HG02981 (cell line): ENCODE data around the gene PDE4B.
"Not testable (repeated sequence)": the region's sequence is repeated elsewhere in the genome, so short reads cannot be mapped to it uniquely, and the experiment has no call there.

Experiments used
- ATAC-seq: cut with Tn5 transposase; IDR thresholded peaks from one replicate; pipeline ENCODE4 v1.9.1; 2021; ENCODE audit warnings: mild to moderate bottlenecking, moderate library complexity; ENCODE audit not compliant: unreplicated experiment

Gene PDE4B

DNA sequence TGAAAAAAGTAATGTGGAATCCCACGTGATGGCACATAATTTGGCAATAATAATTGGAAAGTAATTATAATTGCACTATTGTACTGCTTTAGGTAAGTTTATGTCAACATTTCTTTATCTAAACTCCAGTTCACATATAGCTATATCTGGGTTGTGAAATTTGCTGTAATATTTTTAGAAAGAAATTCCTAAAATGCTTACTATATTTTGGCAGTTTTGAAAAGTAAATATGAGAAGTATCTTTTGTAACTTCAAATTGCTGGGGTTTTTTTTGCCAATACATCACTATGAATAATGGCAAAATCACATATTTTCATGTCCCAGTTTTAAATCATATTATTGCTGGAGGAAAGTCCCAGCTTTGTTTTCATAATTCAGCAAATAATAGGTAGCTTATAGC lies 197.5 kb downstream of the PDE4B start:
- ATAC-seq, result no peak

DNA sequence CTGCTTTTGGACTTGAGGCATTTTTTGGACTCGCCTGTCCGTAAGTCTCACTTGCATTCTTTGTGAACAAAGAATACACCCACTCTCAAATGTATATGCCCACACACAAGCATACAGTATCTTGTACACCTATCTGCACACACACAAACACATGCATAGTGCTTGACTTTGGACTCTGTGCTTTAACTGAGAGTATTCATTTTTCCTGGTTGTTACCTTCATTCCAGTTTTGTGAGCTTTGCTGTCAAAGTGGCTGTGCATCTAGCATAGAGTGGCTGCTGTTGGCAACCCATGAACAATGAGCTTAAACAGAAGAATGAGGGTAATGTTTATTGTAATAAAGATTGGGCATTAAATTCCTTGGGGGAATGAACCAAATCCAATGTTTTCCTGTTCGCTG lies 199.0 kb downstream of the PDE4B start:
- no peak for ATAC-seq

DNA sequence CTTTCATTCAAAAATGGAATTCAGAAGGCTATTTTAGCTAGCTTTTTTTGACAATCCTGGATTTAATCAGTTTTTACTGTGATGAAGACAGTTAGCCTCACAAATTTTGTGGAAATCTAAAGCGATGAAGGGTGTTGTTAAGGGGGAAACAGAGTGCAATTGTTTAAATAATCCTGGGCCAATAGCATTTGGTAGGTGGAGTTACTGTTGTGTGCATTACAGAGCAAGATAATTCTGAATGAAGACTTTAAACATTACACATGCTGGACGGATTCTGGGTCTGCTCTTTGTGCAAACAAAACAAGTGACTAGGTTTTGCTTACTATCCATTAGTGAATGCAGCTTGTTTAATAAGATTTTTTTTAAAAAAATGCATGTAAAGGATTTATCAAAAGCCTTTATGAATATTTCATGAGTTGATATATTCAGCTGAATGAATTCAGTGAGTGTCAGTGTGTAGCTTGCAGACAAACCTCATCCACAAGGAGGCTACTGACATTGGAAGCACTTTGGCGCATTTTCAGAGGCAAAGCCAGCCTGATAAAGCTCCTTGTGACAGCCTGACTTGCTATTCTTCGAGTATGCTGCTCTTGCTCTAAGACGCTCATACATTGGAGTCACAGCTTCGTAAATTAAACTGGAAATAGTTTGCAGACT lies 199.6 kb downstream of the PDE4B start:
- ATAC-seq, result no peak

DNA sequence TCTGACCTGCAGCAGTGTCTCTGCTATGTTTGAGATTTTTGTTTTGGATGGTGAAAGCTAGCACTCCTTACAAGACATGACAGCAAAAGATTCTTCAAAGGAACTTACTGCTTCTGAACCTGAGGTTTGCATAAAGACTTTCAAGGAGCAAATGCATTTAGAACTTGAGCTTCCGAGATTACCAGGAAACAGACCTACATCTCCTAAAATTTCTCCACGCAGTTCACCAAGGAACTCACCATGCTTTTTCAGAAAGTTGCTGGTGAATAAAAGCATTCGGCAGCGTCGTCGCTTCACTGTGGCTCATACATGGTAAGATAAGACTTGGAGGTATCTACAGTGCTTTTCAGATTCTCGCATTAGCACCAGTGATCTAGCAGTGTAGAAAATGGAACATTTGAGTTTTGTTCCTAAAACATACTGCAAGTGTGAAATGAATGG lies 200.2 kb downstream of the PDE4B start:
- no peak for ATAC-seq

DNA sequence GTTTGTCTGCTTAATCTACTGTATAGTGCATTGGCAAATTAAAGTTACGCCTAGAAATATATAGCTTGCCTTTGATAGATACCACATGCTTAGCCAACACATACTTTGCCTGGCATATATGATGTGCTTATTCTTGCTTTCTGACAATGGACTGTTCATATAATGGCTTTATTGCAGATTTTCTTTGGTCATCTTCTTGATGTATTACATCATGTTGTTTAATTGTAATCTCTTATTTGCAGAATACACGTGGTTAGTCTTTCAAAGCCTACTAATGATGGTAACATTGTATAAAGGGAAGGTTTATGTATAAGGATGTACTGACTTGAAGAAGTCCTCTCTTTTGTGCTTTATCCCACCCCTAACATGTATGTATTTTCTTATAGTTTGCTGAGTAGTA lies 201.5 kb downstream of the PDE4B start:
- no peak for ATAC-seq

DNA sequence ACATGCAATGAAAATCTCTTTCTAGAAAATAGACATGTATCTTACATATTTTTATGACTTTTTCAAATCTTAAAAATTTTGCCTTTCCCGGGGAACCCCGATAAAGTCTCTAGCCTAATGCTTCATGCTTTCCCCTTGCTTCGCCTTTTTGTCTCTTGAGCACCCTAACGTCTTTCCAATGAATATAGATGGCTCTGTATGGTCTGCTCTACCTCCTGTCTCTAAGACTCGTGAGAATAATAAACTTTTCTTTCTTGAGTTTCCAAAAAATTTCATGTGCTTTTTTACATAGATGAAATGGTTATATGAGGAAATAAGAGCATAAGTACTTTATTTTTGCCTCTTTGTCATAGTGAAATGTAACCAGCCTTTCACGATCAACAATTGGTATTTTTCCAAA lies 202.6 kb downstream of the PDE4B start:
- ATAC-seq, result no peak

DNA sequence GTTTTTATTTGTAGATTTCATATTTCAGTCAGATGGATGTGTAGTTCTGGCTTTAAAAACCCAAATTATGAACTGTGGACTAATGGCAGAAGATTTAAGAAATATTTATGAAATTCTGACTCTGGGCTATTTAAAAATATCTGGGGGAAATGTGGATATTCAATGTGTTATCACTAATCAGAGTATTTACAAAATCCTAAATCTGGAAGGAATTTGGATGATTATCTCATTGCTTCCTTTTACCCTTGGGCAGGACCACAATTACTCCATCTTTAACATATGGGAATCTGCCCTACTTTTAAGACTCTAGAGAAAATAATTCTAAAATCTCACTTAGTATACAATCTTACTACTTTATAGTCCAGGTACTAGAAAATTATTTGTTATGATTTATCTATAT lies 203.2 kb downstream of the PDE4B start:
- no peak for ATAC-seq

DNA sequence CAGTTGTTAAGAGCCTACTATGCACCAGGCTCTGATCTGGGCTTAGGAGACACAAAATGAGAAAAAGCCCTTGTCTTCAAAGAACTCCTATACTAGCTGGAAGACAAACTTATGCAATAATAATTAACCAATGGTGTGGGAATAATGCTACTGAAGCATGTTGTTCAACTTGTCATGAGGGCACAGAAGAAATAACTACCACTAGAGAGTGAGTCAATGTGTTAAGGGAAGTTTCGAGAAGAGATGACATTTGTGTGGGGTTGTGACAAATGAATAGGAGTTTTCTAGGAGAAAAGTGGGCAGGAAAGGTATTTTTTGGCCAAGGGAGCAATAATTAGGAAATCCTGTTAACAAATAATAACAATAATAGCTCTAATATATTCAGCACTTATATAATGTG lies 205.0 kb downstream of the PDE4B start:
- no peak for ATAC-seq

DNA sequence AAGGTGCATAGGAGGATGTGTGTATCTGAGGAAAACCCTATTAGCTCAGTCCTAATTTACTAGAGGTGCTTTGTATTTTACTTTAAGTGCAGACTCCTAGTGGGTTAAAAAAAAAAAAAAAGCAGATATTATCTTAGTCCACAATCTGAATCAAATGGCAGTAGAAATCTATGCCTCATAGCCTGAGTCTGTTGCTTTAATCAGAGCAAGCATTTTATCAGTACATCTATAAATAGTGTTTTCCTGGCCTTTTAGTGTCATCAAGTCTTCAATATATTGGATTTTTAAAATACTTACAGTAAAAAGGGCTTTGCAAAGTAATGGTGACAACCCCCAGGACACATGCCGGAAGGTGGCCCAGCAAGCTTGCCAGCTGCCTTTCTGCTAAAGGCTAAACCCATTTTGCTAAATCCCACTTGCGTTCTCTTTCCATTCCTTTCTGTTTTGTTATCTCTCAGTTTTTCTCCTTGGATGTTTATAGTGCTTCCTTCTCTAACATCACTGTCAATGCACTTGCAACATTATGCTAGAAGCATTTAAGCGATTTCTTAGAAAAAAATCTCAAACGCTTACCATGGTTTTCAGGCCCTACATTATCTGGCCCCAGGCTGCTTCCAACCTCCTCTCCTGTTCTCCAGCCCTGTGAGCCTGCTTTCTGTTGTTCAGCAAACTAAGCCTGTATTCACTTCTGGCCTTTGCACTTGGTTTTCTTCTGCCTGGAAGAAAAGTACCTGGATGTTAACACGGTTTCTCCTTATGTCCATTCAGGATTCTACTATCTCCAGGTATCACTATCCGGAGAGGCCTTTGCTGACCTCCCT lies 206.3 kb downstream of the PDE4B start:
- no peak for ATAC-seq

DNA sequence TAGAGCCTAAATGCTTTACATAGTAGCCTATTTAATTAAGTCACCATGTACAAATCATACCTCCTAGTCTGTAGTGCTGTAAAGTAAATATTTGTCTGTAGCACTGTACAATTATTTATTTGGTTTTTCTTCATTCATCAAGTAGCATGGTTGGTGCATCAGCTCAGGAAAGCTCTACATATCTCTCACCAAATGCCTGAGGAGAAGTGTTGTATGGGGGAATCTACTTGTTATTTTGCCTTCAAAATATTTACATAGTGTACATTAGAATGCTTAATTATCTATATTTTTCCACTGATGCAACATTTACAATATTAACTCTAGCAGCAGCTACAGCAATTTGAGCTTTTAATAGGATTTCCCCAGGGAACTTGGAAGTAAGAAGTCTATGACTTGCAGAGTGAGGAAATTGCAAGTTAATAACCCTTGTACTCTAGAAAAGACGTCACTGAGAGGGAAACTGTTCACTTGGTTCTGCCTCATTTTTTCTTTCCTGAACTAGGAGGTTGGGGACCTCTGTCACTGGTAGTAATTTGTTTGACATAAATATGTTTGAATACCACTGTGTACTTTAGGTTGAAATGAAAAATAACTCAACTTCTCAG lies 207.4 kb downstream of the PDE4B start:
- no peak for ATAC-seq

DNA sequence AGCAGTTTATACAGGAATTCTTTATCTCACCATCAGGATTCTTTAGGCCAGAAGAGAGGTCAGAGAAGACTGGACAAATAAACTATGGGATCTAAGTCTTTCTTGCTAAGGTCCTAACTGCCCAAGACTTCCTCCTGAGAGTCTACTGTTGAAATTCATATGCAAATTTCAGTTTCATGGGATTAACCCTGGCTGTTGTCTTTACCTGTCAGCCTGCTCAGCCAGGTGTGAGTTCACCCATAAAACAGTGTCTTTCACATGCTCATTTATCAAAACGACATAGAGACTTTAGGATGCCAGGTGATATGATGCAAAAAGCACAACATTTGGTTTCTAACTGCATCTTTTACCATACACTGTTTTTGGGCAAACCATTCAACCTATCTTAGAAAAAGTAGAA lies 211.0 kb downstream of the PDE4B start:
- no peak for ATAC-seq

DNA sequence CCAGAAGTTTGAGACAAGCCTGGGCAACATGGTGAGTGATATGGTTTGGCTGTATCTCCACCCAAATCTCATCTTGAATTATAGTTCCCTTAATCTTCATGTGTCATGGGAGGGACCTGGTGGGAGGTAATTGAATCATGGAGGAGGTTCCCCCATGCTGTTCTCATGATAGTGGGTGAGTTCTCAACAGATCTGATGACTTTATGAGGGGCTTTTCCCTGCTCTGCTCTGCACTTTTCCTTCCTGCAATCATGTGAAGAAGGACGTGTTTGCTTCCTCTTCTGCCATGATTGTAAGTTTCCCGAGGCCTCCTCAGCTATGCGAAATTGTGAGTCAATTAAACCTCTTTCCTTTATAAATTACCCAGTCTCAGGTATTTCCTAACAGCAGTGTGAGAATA lies 213.8 kb downstream of the PDE4B start:
- ATAC-seq, result not testable (repeated sequence)

DNA sequence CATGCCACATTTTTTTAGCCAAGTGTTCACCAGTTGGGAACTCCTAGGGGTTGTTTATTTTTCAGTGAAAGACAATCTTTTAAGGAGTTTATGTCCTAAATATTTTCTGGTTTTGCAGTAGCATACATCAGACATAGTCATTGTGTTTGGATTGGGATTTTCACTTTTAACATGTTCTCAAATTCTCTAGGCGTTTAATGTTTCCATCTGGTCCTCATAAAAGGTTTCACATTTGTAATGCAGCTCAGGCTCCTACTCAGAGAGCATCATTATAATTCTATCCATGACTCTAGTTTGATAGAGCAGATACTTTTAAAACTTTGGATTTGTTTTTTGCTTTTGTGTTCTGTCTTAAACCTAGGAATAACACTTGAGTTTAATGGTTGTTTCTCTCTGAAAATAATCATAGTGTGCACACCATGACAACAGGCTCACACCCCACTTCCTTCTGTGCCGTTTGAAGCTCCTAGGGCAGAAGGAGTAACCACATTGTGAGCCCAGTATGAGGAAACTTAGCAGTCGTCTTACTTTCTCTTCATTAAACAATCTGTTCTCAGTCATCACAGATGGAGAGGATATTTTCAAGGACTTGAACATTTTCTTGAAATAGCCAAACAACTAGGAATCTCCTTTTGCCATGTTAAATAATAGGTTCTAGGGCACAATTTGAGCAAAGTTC lies 219.6 kb downstream of the PDE4B start:
- no peak for ATAC-seq

DNA sequence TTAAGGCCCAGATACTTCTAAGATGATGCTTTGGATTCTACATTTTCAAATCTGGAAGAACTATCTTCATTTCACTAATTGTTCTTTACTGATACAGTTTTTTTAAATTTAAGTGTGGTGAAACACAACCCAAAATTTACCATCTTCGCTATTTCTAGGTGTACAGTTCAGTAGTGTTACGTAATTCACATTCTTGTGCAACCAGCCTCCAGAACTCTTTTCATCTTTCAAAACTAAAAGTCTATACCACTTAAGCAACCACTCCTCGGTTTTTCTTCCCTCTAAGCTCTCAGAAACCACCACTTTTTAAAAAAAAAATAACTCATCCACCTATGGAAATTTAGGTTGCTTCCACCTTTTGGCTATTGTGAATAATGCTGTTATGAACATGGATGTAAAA lies 220.7 kb downstream of the PDE4B start:
- ATAC-seq, result no peak

DNA sequence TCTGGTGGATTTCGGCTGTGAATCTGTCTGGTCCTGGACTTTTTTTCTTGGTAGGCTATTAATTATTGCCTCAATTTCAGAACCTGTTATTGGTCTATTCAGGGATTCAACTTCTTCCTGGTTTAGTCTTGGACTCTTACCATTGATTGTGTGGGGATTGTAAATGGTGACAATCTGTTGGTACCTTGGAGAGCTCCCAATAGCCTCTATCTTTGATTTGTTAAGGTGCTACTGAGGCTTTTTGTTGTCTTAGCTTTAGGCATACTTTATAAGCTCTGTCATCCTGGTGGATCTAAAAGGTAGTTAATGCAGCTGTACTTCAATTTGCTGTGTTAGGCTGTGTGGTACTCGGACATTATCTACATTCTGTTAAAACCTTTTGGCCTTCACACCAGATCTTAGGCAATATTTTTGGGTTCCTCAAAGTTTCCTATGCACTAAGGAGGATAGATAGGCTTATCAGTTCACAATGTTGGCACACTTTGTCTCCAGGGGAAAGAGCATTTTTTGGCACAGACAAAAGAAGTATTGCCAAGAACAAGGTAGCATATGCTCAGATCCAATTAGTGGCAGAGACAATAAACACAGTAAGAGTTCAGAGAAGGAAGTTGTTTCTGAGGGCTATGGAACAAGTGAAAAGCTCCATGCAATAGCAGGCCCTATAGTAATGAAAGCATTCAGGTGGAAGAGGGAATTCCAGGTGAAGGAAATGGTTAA lies 230.4 kb downstream of the PDE4B start:
- ATAC-seq, result no peak

DNA sequence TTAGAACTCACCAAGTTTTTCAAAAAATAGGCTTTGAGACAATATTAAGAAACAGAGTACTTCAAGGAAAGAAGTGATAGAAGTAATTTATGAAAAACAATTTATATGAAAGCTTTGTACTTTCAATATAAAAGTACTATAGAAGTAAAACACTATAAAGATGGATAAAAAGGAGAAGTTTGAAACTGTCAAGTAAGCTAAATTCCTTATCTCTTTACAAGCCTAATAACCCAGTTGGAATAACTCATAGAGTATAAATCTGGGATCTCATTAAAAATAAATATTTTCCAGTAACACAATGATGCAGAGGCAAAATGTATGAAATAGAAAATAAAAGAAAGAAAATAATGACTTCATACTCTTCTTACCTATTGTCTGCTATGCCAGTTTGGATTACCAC lies 232.5 kb downstream of the PDE4B start:
- no peak for ATAC-seq

DNA sequence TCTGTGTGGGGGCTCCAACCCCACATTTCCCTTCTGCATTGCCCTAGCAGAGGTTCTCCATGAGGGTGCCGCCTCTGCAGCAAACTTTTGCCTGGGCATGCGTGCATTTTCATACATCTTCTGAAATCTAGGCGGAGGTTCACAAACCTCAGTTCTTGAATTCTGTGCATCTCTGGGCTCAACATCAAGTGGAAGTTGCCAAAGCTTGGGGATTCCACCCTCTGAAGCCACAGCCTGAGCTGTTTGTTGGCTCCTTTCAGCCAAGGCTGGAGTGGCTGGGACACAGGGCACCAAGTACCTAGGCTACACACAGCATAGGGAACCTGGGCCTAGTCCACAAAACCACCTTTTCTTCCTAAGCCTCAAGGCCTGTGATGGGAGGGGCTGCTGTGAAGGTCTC lies 235.3 kb downstream of the PDE4B start:
- no peak for ATAC-seq

DNA sequence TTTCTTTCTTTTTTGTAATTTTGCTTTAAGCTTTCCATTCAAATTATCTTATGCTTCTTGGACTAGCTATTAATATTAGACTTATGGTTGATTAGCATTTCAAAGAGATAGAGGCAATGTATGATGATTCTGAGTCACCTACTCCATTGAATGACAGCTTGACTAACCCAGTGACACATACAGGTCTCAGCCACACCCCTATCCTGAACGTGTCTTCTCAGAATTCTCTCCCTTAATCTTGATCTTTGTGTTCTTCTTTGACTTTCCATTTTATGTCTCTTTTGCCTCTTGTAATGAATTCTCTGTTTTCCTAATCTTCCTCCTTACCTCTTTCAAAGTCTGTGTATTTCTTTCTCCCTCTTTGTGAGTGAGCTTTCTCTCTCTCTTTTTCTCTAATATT lies 241.1 kb downstream of the PDE4B start:
- ATAC-seq, result no peak

DNA sequence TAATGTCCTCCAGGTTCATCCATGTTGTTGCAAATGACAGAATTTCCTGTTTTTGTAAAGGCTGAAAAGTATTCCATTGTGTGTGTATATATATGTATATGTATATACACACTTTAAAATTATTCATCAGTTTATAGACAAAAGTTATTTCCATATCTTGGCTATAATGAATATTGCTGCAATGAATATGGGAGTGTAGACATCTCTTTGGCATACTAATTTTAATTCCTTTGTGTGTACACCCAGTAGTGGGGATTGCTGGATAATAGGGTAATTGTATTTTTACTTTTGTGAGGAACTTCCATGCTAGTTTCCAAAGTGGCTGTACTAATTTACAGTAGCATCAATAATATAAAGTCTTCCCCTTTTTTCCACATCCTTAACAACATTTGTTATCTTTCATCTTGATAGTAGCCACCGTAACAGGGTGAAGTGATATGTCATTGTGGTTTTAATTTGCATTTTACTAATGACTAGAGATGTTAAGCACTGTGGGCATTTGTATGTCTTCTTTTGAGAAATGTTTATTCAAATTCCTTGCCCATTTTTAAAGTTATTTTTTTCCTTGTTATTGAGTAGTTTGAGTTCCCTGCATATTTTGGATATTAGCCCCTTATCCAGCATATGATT lies 243.0 kb downstream of the PDE4B start:
- no peak for ATAC-seq

DNA sequence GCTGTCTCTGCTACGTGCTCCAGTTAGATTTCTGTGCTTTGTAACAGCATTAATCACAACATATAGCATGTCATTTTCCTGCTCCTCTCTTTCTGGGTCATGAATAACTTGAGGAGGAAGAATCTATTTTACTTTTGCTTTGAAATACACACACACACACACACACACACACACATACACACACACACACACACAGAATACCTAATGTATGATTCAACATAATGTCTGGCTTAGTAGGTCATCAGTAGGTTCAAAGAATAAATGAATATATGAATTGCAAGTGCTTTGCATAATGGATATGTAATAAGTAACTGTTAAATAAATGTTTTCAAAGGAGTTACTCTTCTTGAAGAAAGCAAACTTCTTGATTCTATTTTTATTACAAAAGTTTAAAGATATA lies 249.0 kb downstream of the PDE4B start:
- ATAC-seq, result no peak

DNA sequence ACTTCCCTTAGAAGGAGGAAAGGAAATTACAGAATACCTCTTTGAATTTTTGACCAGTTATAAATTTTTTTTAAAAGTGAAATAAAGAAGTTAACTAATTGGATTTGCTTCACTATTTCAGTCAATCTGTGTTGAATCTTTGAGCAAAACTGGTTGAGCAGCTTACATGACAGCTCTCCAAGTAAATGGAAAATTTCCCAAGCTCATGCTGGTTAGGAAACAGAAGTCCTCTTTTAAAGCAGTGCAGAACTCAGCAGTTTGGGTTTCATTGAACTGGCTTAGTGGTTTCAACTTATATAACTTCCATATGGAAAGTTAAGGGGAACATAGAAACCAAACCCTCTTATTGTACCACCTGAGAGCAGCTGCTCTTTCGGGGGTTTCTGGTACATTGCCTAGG lies 250.5 kb downstream of the PDE4B start:
- ATAC-seq, result no peak
